HG03025 (cell line): ENCODE results near the gene GNG13.
"Not testable (repeated sequence)": the region's sequence is repeated elsewhere in the genome, so short reads cannot be mapped to it uniquely, and the experiment has no call there.

Experiments
- ATAC-seq: cut with Tn5 transposase; IDR thresholded peaks from one replicate; pipeline ENCODE4 v1.9.1; 2021; ENCODE audit warnings: mild to moderate bottlenecking, moderate library complexity; ENCODE audit not compliant: unreplicated experiment, low FRiP score

Gene GNG13

DNA sequence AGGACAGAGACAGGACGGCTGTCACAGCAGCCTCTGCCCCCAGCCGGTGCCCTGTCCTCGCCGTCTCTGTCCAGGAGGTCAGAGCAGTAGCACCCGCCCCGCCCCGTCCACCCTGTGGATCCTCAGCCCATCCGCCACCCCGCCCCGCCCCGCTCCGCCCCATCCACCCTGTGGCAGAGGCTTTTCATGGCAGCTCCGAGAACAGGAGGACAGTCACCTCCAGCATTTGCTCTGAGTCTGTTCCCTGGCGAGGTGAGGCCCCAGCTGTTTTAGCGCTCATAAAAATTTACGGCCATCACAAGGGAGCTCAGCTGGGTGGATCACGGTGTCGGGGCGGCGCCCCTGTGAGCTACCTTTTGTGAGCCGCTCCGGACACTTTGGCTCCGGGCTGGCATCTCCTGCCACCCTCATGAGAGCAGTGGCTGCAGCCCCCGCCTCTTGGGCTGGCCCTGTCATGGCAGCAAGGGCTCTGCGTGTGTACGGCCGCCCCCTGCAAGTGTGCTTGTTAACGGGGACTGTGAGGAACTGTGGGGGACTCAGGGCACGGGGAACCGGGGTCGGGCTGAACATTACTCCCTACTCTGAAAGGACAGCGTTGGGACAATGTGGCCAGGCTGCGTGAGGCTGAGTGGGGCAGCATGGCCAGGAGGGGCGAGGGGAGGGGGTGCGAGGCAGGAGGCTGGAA, 32.3 kb upstream of the GNG13 start:
- no peak for ATAC-seq

DNA sequence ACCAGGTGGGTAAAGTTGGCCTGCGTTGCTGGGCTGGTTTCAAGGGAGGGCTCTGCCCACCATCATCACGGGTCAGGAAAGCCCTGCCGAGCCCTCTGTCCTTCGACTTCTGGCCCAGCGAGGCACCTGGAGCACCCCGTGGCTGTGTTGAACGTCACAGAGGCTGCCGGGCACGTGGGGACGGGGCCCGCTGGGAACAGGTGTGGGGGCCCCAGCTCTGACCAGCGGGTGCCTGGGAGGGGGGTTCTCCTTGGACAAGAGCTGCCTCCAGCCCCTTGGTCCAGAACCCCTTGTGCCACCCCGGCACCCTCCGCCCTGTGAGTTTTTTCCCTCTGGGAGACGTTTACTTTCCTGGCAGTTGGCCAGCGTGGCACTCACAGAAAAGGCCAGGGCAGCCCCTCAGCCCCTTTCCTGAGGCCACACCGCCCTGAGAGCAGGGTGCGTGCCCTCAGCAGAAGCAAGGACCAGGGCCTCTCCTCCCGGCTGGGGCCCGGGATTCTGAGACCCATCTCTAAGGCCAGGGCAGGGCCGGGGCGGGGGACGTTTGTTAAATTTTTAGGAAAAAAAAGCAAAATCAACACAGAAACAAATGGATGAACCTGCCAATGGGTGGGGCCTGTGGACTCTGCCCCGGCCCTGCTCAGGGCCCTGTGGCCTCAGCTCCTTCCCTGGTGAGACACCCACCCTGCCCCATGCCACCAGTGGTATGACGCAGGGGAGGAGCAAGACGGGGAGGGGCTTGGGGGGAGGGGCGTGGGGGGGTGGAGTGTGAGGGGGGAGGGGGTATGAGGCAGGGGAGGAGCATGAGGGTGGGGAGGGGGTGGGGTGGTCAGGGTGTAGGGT, 31.3 kb upstream of the GNG13 start:
- no peak for ATAC-seq

DNA sequence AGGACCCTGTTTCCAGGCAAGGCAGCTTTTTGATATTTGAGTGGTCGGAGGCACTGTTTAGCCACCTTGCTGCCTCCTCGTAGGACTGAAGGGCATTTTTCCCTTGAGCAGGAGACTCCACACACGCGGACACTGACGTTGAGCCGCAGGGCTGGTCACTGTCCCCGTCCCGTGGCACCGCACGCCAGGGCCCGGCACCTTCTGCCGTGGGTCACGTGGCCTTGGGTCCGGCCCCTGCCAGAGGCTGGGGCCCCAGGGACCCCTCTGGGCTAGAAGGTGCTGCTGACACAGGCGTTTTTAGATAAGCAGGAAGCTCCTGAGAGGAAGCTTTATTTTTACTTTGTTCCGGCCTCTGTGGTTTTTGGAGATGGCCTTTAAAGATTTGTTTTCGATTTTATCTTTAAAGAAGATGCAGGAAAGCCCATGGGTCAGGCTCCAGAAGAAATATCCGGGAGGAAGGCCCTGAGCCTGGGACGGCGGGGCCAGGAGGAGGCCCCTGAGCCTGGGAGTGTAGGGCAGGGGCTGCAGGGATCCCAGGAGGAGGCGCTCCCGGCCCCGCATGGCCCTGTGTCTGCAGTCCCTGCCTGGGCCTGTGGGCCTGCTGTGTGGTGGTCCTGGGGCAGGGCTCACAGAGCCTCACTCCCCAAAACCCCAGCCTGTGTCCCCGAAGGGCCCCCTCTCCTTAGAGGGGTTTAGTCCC, 30.5 kb upstream of the GNG13 start:
- ATAC-seq, result no peak

DNA sequence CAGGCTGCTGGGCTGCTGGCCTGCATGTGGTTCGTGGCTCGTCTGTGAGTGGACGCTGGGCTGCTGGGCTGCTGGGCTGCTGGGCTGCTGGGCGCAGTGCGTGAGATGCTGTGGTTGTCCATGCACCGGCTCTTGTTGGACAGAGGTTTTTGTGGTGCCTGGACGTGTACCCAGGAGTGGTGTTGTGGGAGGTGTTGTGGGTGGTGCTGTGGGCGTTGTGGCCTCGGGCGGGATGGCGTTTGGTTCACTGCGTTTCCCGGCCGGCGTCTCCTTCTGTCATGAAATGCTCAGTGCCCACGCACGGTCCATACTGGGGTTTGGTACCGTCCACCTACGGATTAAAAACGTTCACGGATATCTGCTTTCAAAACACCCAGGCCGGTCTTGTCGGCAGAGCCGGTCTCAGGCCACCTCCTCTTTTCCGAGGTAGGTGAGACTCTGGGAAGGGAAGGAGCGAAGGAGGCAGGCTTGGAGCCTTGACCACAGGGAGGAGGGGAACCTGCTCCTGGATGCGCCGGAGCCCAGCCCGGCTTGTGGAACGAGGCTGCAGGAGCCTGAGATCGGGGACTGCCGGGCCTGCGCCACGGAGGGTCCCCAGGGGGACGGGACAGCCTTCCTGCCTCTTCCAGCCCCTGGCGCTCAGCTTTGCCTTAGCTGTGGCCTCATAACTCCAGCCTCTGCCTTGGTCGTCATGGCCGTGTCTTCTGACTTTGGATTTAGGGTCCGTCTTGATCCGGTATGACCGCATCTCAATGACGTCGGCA, 29.8 kb upstream of the GNG13 start:
- ATAC-seq, result no peak

DNA sequence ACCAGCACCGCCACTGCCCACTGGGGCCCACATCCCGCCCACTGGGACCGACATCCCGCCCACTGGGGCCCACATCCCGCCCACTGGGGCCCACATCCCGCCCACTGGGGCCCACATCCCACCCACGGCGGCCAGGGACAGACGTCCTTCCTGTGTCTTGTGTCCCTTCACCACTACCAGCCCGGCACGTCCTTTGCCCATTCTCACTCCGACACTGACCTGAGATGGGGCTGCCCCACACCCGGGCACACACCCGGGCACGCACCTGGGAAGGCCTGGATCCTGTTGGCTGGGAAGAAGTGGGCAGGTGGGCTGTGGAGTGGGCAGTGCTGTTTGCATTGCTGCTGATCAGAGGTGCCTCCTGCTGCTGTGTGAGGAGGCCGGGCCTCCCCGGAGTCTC, 28.4 kb upstream of the GNG13 start:
- ATAC-seq, result no peak

DNA sequence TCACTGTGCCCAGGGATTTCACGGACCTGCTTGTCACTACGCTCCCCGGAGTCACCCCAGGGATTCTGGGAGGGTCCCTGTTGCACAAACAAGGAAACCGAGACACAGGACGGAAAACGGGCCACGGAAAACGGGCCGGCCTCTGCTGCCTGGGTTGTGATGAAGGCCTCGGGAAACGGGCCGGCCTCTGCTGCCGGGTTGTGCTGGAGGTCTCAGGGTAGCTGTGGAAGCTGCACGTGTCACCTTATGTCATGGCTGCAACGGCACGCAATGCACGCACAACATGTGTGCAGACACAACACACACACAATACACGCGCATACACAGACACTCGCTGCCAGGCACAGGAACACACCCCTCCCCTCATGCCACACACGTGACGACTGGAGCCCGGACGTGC, 27.0 kb upstream of the GNG13 start:
- ATAC-seq, result no peak

DNA sequence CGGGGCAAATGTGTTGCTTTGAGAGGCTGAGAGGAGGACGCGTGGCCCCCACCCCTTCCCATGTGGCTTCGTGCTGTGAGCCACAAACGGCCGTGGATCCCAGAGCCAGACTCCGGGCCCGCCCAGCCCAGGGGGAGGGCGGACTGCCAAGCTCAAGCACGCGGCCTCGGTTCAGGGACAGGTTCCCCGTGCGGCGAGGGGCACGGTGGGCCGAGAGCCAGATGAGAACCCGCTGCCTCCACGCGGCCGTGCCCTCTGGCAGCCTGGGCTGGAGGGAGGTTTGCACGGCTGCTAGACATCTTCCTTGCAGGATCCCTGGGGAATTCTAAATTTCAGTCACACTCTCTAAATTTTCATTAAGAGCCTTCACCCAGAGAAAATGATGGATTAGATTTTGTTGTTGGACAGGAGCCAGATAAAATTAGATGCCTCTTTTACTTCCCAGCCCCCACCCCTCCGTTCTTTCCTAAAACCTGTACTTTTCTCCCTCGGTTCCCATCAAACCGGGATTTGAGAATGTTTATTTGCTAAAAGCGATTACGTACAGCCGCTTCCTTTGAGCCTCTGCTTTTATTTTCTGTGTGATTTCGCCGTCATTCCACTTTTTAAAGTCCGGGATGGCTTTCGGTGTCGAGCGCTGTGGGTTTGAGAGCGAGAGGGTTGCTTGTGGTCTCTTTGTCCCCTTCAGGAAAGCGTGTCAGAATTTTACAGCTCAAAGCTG, 25.0 kb upstream of the GNG13 start:
- no peak for ATAC-seq

DNA sequence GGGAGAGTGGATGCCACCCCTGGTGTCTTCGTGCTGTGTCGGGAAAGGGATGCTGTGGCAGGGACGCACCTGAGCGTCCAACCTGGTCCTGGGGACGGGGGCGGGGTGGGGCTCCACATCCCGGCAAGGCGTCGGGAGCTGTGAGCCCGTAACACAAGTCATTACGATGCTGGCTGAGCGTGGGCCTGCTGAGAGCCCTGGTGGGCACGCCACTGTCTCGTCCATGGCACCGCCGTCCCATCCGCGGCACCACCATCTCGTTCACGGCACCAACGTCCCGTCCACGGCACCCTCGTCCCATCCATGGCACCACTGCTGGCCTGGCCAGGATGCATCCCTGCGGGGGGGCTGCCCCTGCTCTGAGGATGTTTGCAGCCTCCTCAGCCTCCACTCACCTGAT, 24.1 kb upstream of the GNG13 start:
- no peak for ATAC-seq

DNA sequence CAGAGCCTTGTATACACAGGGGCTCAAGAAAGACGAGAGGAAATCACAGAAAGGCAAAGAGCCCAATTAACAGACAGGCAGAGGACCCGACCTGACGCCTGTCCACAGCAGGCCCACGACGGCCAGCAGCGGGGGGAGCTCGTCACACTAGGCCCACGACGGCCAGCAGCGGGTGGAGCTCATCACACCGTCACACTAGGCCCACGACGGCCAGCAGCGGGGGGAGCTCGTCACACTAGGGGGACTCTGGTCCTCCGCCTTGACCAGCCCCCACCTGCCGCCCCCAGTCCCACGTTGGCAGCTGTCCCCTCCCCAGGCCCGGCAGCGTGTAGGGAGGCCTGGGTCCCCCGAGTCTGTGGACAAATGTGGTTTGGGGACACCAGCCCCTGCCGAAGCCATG, 23.7 kb upstream of the GNG13 start:
- no peak for ATAC-seq

DNA sequence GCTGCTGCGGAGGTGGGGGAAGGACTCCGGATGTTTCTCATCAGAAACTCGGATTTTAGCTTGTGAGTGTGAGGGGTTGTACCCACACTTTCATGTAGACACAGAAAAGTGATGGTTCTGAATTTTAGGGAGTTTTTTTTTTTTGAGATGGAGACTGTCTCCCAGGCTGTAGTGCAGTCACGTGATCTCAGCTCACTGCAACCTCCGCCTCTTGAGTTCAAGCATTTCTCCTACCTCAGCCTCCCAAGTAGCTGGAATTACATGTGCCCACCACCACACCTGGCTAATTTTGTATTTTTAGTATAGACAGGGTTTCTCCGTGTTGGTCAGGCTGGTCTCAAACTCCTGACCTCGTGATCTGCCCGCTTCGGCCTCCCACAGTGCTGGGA, 22.4 kb upstream of the GNG13 start:
- no peak for ATAC-seq

DNA sequence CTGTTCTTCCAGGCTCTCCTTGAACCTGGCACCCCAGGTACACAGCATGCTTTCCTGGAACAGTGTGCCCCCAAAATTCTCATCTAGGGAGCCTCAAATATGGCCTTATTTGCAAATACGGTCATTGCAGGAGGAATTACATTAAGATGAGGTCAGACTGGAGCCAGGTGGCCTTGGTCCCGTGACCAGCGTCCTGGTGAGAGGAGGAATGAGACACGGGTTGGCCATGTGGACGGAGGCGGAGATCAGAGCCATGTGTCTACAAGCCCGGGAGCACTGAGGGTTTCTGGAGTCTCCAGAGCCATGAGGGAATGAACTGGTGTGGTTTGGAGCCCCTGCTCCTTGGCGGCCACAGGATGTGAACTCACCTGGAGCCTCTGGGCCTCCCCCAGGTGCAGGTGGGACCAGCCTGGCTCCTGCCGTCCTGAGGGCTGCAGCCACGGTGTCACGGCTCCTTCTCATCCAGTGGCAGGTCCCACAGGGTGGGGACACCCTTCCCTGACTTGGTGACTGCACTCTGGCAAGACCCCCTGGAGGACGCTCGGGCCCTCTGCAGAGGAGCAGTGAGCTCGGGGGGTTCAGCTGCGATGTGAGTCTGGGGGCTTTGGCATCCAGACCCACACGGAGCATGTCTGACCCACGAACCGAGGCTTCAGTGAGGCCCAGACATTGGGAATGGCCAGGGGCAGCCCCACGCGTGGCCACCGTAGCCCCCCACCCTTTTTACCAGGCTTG, 21.8 kb upstream of the GNG13 start:
- ATAC-seq, result no peak

DNA sequence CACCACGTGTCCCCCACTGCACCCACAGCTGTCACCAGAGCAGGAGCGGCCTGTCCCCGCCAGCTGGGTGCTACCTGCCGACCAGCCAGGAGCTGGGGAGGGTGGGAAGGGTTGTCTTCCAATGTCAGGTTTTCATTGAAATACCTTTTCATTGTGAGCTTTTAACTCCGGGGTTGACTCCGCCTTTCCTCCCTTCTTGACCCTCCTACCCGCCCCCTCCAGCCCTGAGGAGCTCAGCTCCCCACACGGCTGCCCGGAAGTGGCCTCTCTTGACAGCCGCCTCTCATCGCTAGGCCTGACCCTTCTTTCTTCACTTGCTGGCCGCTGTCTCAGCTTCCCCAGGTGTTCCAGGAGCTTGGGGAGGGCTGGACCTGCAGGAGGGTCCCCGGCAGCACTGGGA, 21.2 kb upstream of the GNG13 start:
- no peak for ATAC-seq

DNA sequence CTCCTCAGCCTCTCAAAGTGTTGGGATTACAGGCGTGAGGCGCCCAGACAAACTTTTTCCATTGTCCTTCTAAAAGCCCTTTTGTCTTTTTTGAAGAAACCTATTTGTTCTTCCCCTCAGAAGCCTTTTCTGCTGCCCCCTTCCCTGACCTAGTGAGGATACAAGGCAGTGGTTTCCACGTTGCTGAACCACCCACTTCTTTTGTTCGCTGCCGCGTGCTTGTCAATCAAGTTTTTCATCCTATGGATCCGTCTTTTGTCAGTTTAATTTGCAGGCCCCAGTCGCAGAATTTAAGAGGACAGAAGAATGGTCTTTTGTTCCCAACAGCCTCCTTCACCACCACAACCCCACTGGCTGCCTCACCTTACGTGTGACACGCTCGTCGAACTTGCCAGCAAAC, 20.2 kb upstream of the GNG13 start:
- no peak for ATAC-seq

DNA sequence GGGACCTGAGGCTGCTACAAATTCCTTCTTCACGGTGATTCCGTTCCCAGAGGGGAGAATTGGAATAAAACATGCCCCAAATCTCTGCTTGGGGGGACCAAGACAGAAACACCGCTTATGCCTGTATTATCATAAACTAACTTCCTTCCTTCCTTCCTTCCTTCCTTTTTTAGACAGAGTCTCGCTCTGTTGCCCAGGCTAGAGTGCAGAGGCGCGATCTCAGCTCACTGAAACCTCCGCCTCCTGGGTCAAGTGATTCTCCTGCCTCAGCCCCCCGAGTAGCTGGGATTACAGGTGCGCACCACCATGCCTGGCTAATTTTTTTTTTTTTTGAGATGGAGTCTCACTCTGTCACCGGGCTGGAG, 19.5 kb upstream of the GNG13 start:
- ATAC-seq, result not testable (repeated sequence)

DNA sequence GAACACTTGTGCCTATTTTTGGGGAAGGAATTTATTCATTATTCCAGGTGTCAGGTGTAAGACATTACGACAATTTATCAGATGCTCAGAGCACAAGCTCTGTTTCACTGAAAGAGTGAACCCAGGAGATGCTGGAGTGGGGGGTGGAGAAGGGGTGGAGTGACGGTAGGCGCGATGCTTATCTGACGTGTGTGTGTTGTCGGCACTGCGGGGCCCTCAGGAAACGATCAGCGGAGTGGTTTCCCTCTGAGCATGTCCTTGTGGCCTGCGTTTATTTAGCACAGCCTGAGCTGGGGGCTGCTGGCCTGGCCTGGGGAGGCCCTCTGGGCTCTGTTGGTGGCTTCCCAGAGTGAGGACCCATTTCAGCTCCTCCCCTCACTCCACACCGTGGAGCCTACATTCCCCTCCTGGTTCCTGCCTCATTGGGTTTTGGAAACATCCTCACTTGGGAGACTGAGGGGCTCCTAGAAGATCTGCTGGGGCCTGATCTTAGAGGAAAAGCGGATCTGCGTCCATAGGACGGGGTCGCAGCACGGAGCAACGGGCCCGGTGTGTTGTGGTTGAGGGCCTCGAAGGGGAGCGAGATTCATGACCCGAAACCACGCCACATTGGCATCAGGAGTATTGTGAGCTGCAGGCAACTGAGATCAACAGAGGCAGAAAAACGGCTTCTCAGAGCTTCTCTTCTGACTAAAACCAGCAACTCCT, 19.0 kb upstream of the GNG13 start:
- ATAC-seq, result no peak

DNA sequence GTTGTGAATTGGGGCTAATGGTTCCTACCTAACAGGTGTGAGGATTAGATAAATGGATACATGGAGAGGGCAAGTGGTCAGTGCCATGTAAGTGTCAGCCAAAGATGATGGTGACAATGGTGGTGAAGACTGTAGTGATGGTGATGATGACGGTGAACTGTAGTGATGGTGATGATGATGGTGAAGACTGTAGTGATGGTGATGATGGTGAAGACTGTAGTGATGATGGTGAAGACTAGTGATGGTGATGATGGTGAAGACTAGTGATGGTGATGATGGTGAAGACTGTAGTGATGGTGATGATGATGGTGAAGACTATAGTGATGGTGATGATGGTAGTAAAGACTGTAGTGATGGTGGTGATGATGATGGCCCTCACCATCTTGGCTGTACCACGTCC, 18.1 kb upstream of the GNG13 start:
- ATAC-seq, result no peak

DNA sequence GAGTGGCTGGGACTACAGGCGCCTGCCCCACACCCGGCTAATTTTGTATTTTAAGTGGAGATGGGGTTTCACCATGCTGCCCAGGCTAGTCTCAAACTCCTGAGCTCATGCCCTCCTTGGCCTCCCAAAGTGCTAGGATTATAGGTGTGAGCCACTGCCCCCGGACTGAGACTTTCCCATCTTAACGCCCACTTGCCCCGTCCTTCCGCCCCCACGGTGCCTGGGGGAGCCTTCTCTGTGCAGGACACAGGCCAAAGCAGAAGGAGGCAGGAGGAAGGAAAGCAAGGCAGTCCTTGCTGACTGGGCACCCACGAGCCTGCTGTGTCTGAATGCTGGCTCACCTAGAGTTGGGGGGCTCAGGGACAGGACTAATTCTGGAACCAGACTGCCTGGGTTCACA, 17.6 kb upstream of the GNG13 start:
- ATAC-seq, result no peak

DNA sequence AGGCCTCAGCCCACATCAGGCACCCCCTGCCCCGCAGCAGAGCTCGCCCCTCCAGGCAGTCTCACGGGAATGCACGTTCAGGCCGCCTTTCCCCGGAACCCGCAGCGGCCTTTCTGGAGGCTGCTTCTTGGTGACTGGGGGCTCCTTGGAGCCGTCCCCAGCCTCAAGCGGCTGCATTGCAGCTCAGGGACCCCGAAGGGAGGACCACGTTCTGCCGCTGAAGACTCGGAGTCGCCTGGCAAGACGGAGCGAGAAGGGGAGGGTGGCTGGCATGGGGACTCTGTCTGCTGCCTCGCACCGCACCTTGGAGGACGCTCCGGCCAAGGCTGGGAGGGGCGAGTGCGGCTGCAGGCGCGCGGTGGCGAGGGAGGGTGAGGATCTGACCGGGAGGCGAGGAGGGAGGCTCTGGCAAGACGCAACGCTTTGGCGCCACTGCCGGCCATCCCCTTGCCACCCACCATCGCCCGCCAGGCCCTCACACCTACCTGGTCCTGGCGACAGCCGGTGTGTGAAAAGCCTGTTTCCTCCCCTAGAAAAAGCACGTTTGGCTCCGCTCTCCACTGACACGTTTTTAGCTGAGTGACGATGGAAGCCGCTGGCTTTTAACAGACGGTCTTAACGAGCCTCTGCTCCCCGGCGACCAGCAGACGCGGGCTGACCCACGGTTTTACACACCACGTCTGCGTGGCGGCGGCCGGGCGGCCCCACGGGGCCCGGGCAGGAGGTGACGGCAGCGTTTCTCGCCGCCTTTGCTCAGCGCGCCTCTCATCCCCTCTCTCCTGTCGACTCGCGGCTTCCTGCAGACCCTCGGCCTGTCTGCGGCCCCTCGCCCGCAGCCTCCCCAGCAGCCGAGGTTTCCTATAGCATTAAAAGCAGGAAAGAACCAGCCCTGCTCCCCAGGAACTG, 16.7 kb upstream of the GNG13 start:
- ATAC-seq, result no peak
